Astrocyte of the spinal cord (primary cell): ENCODE results near the gene RGS11.

Experiments used
- DNase-seq: peaks from one replicate; pipeline ENCODE4 v3.0.0; 2011; ENCODE audit warnings: low read depth, low spot score
- H3K4me3 ChIP-seq: 2 replicates; pipeline ENCODE4 v1.5.1; 2011; ENCODE audit warnings: low read depth, mild to moderate bottlenecking, low read length, moderate library complexity
- in situ Hi-C: cut with HindIII; loops from 2 replicates; pipeline ENCODE4 v1.10.0; 2017; ENCODE audit warnings: low sequenced_read_pairs
- TF ChIP-seq, protein P1 (sequence below): IDR thresholded peaks from 2 replicates; pipeline ENCODE4 v1.5.1; 2012; ENCODE audit warnings: low read depth, mild to moderate bottlenecking, low read length, inconsistent platforms

RGS11 gene

GRCh38 chr16:309476-309875 is 33.7 kb upstream of the RGS11 start:
- TF ChIP-seq, protein P1, sequence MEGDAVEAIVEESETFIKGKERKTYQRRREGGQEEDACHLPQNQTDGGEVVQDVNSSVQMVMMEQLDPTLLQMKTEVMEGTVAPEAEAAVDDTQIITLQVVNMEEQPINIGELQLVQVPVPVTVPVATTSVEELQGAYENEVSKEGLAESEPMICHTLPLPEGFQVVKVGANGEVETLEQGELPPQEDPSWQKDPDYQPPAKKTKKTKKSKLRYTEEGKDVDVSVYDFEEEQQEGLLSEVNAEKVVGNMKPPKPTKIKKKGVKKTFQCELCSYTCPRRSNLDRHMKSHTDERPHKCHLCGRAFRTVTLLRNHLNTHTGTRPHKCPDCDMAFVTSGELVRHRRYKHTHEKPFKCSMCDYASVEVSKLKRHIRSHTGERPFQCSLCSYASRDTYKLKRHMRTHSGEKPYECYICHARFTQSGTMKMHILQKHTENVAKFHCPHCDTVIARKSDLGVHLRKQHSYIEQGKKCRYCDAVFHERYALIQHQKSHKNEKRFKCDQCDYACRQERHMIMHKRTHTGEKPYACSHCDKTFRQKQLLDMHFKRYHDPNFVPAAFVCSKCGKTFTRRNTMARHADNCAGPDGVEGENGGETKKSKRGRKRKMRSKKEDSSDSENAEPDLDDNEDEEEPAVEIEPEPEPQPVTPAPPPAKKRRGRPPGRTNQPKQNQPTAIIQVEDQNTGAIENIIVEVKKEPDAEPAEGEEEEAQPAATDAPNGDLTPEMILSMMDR, result no peak
- no peak overlapping the region for H3K4me3 ChIP-seq
- no peak for DNase-seq
- in situ Hi-C loops, result no loop called here

GRCh38 chr16:307691-308312 is 32.1 kb upstream of the RGS11 start:
- no peak overlapping the region for H3K4me3 ChIP-seq
- in situ Hi-C loops, result no loop called here
- no peak for DNase-seq
- TF ChIP-seq, protein P1, result no peak

DNA sequence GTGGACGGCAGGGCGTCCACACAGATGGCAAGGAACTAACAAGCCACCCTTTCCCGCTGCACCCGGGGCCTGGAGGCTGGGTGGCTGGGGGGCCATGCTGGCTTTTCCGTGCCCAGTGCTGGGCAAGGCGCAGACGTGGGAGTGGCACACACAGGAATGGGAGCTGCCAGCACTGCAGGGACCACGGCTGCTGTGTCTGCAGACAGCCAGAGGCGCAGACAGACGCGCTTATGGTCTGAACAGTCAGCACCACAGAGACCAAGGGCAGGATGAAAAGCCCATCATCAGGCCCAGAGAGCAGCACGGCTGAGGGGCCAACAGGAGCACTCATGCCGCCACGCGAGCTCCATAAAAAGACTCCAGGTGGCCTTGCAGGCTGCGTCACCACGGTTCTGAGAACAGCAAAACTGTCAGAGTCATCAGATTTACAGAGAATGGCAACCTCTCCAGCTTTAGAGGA is 31.2 kb upstream of the RGS11 start:
- H3K4me3 ChIP-seq, result no peak overlapping the region
- TF ChIP-seq, protein P1, result no peak
- no peak for DNase-seq
- in situ Hi-C loops, result no loop called here

- TF ChIP-seq, protein P1, result no peak
- in situ Hi-C loops, result no loop called here
- DNase-seq, result no peak
- no peak overlapping the region for H3K4me3 ChIP-seq
Measured at GRCh38 chr16:305916-306626, 30.3 kb upstream of the RGS11 start.

DNA sequence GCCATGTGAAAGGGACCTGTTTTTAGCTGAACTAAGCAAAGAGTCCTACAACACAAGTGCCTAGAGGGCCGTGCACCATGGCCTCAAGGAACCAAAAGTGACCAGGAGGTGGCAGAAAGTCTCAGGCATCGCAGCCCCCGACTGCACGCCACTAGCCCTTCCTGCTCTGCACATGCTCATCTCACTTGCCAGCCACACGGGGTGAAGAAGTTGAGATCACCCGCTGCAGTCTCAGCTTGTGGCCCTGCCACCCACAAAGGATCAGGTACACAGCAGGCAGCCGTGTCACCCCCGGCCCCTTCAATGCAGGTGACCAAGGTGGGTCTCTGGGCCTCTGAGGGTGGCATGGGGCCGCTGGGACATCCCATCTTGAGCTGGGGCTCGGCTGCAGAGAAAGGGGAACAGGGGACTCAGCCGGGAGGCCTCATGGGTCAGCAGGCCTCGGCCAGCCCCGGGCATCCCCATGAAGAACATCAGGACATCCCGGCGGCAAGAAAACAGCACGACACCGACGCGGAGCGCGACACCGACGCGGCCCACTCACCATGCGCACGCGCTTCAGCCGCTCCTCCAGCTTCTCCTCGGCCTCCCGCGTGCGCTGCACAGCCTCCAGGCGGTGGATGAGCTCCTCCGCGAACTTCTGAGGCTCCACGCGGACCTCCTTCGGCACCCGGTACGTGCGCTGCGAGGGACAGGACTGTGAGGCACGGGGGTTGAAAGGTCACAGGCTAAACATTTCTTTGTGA is 28.2 kb upstream of the RGS11 start:
- TF ChIP-seq, protein P1, result peak; percentile 6
- DNase-seq, result no peak
- in situ Hi-C loops, result no loop called here
- no peak overlapping the region for H3K4me3 ChIP-seq

- DNase-seq, result no peak
- in situ Hi-C loops, result no loop called here
- TF ChIP-seq, protein P1, result no peak
- H3K4me3 ChIP-seq, result no peak overlapping the region
Measured at GRCh38 chr16:301950-302349, 26.2 kb upstream of the RGS11 start.
